ENCODE results near the gene SKA2. TPM values are rescaled to one million over a fixed set of nuclear protein-coding genes. Genes with fewer than 3 reads are reported as not detected.

SKA2 gene
- total and polyA plus RNA-seq, 9 of the 15 experiments (the other 6 are each of a cell fraction or from before 2014, with no cell fraction given), result 58.1 to 183 (median 133) TPM

DNA sequence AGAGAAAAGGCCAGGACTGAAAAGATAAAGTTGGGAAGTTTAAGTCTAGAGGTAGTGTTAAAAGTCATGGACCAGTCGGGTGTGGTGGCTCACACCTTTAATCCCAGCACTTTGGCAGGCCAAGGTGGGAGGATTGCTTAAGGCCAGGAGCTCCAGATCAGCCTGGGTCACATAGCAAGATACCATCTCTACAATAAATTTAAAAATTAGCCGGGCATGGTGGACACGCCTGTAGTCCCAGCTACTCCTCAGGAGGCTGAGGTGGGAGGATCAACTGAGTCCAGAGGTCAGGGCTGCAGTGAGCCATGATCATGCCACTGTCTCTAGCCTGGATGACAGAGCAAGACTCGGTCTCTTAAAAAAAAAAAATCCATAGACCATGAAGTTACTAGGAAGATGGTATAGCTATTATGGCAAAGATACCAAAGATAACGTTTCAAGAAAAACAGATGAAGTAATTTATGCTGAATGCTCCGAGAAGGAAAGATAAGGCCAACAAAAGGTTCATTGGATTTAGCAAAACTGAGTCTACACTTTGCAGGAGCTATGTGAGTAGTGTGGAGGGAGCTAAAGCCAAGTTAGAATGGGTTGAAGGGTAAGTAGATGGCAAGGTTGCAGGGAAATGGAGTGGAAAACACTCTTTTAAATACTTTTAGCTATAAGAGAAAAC, 60.0 kb downstream of the SKA2 start (continued):
- no peak for TF ChIP-seq RBFOX2 (IDR thresholded peaks at IDR 0.05; ENCODE audit: low read depth, low read length)
- TF ChIP-seq, protein P1, sequence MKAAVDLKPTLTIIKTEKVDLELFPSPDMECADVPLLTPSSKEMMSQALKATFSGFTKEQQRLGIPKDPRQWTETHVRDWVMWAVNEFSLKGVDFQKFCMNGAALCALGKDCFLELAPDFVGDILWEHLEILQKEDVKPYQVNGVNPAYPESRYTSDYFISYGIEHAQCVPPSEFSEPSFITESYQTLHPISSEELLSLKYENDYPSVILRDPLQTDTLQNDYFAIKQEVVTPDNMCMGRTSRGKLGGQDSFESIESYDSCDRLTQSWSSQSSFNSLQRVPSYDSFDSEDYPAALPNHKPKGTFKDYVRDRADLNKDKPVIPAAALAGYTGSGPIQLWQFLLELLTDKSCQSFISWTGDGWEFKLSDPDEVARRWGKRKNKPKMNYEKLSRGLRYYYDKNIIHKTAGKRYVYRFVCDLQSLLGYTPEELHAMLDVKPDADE (conservative IDR thresholded peaks at IDR 0.05; ENCODE audit: control insufficient read depth, low read depth, low read length), result no peak
- no peak for TF ChIP-seq NCOA6 (IDR thresholded peaks at IDR 0.05)
- TF ChIP-seq MCM7 (IDR thresholded peaks at IDR 0.05), result no peak
- TF ChIP-seq, protein P2, sequence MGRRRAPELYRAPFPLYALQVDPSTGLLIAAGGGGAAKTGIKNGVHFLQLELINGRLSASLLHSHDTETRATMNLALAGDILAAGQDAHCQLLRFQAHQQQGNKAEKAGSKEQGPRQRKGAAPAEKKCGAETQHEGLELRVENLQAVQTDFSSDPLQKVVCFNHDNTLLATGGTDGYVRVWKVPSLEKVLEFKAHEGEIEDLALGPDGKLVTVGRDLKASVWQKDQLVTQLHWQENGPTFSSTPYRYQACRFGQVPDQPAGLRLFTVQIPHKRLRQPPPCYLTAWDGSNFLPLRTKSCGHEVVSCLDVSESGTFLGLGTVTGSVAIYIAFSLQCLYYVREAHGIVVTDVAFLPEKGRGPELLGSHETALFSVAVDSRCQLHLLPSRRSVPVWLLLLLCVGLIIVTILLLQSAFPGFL (CRISPR knock-in tag; IDR thresholded peaks at IDR 0.05), result no peak
- TF ChIP-seq CREB1 (IDR thresholded peaks at IDR 0.05), result no peak
- no peak for TF ChIP-seq CREB1 (CRISPR knock-in tag; IDR thresholded peaks at IDR 0.05)

DNA sequence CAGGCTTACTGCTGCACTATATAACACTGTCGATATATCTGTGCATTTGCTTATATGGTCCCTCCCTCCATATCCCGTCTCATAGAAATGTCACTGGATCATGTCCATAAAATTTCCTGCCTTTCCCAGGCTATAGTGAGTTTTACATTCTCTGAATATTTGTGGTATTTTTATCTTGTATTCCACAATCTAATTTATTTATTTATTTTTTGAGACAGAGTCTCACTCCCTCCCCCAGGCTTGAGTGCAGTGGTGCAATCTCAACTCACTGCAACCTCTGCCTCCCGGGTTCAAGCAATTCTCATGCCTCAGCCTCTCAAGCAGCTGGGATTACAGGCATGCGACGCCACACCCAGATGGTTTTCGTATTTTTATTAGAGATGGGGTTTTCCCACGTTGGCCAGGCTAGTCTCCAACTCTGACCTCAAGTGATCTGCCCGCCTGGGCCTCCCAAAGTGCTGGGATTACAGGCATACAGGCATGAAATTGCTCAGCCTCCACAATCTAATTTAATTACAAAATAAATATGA, 61.2 kb downstream of the SKA2 start:
- Histone ChIP-seq H3K9ac (ENCODE audit: insufficient read depth in 1 of 2, low read depth in 2 of 2, low read length in 2 of 2) (no peak overlapping the region), H3K4me3 (no peak overlapping the region), H4K20me1 (replicated peaks; ENCODE audit: control insufficient read depth, insufficient read depth, low read length) (no peaks in the 10 kb centered on the region), H3K4me1 (replicated peaks in 1 of 2; ENCODE audit: control insufficient read depth in 2 of 2, insufficient read depth in 2 of 2, low read length in 2 of 2) (peaks cover 4 to 12% of the 10 kb centered on the region in 2 experiments; a peak in 4 of 5 replicates), H3K79me2 (ENCODE audit: control insufficient read depth, insufficient read depth, low read length) (peaks cover 55% of the 10 kb centered on the region), H3K9me3 (replicated peaks; ENCODE audit: control insufficient read depth, insufficient read depth, low read depth, low read length) (no peaks in the 10 kb centered on the region), H3K27ac (ENCODE audit: extremely low read depth, low read depth, low read length) (no peak overlapping the region), H3K9me1 (ENCODE audit: control insufficient read depth, insufficient read depth, low read length) (no peaks in the 10 kb centered on the region), H3K4me2 (ENCODE audit: insufficient read depth, low read length) (no peak overlapping the region), H3K27me3 (ENCODE audit: control insufficient read depth in 2 of 2, insufficient read depth in 2 of 2, low read length in 2 of 2) (no peaks in the 10 kb centered on the region), H2AFZ (ENCODE audit: low read depth, low read length) (no peak overlapping the region), H3K36me3 (ENCODE audit: control insufficient read depth, insufficient read depth, low read length) (peaks cover 43% of the 10 kb centered on the region; the same call in 2 of the 3 replicates)
- FAIRE-seq, result no peak
- no peak for DNase-seq (ENCODE audit: extremely low read depth in 1 of 4, low spot score in 3 of 4)
- ChIA-PET POLR2A (interaction anchor here (0.6 to 2.5 kb wide), 3 partner anchors 10 to 135 kb away, joined by 3 to 9 read pairs (median 7); partner anchors contain the start of gene TRIM37), CTCF (ENCODE audit: low intra/inter-chr PET ratio) (no interaction called here)
- peak; percentile 48 for ATAC-seq
- 69% methylated on average over 8 of the region's 8 CpGs for WGBS (ENCODE audit: insufficient coverage, low coverage, missing lambda C conversion rate)
- in situ Hi-C loops (cut with MboI) (no loop called here), intact Hi-C loops (cut with micrococcal nuclease) (no loop called here)
- BruUV-seq (replicated peaks), result no TSS peak
- TF ChIP-seq BACH1 (tag; IDR thresholded peaks at IDR 0.05) (no peak), FOXK1 (CRISPR knock-in tag; IDR thresholded peaks at IDR 0.05; ENCODE audit: borderline replicate concordance) (no peak), EWSR1 (IDR thresholded peaks at IDR 0.05; ENCODE audit: borderline replicate concordance, low read depth, partially characterized antibody) (peak; percentile 53)
- TF ChIP-seq, protein P3, sequence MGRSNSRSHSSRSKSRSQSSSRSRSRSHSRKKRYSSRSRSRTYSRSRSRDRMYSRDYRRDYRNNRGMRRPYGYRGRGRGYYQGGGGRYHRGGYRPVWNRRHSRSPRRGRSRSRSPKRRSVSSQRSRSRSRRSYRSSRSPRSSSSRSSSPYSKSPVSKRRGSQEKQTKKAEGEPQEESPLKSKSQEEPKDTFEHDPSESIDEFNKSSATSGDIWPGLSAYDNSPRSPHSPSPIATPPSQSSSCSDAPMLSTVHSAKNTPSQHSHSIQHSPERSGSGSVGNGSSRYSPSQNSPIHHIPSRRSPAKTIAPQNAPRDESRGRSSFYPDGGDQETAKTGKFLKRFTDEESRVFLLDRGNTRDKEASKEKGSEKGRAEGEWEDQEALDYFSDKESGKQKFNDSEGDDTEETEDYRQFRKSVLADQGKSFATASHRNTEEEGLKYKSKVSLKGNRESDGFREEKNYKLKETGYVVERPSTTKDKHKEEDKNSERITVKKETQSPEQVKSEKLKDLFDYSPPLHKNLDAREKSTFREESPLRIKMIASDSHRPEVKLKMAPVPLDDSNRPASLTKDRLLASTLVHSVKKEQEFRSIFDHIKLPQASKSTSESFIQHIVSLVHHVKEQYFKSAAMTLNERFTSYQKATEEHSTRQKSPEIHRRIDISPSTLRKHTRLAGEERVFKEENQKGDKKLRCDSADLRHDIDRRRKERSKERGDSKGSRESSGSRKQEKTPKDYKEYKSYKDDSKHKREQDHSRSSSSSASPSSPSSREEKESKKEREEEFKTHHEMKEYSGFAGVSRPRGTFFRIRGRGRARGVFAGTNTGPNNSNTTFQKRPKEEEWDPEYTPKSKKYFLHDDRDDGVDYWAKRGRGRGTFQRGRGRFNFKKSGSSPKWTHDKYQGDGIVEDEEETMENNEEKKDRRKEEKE (IDR thresholded peaks at IDR 0.05; ENCODE audit: borderline replicate concordance in 1 of 2, control insufficient read depth in 1 of 2, low read depth in 2 of 2, low read length in 1 of 2), result 0 out of 4 replicates have a peak, but pooled peaks of 1 of the 2 experiments have one; percentile 4

Measured in K562 (cell line).